Stimulated activated CD8-positive, alpha-beta memory T cell treated with anti-CD3 and anti-CD28 coated beads, Interleukin-4, amount 100 ng/mL, for 4 hours (primary cell): ENCODE measurements around the gene BMP8B.

ENCODE experiments used
- DNase-seq, 2 donors: peaks; one replicate each; pipeline ENCODE4 v3.0.0-alpha.2; 2020; ENCODE audit warnings: low read depth in 2 of 2, low spot score in 1 of 2

The BMP8B gene

GRCh38 chr1:39727932-39728317 lies 60.7 kb downstream of the BMP8B start:
- no peak for DNase-seq

- DNase-seq: no peak
Observed at GRCh38 chr1:39727221-39727931, 61.3 kb downstream of the BMP8B start.

GRCh38 chr1:39726600-39726999 lies 62.1 kb downstream of the BMP8B start:
- no peak for DNase-seq

- no peak for DNase-seq
Observed at GRCh38 chr1:39722495-39722894, 66.2 kb downstream of the BMP8B start.

- no peak for DNase-seq
Observed at GRCh38 chr1:39721664-39722063, 67.0 kb downstream of the BMP8B start.

- DNase-seq: no peak
Observed at GRCh38 chr1:39720094-39720999, 68.3 kb downstream of the BMP8B start.

- DNase-seq: no peak
Observed at GRCh38 chr1:39717809-39718208, 70.9 kb downstream of the BMP8B start.

GRCh38 chr1:39713557-39713956 lies 75.1 kb downstream of the BMP8B start:
- DNase-seq: no peak

- DNase-seq: no peak
Observed at GRCh38 chr1:39711966-39712340, 76.7 kb downstream of the BMP8B start.

GRCh38 chr1:39711104-39711965 lies 77.3 kb downstream of the BMP8B start:
- no peak for DNase-seq

GRCh38 chr1:39707506-39707905 lies 81.2 kb downstream of the BMP8B start:
- no peak for DNase-seq
